GM12874 (cell line): ENCODE data around the gene TOB2.

Source experiments
- TF ChIP-seq, protein P1 (sequence below): IDR thresholded peaks from 2 replicates; pipeline ENCODE4 v1.5.1; 2011; ENCODE audit warnings: low read depth, mild to moderate bottlenecking, control low read depth, low read length, moderate library complexity; ENCODE audit not compliant: insufficient read depth

Gene TOB2

DNA sequence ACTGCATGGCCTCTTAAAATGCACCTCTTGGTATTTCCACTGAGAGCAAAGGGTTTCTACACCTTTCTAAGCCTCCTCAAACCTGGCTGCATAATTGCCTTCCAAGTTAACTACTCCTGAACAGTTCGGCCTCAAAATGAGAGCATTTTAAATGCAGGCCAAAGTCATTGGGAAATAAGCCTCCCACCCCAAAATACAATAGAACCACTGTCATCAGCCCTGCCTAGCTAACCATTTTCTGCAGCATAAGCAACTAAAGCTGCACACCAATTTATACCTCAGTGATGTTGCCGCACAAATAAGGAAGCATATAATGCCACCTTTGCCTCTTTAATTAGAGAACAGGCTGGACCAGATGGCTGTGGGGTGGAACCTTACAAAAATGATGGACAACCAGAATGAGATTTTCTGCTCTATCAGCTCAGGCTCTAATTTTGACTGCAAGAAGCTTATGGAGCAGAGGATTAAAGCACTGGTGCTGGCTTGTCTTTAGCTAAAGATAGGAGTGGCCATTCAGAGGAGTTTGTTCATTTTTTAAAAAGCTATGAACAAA, 4.3 kb downstream of the TOB2 start:
- TF ChIP-seq, protein P1, sequence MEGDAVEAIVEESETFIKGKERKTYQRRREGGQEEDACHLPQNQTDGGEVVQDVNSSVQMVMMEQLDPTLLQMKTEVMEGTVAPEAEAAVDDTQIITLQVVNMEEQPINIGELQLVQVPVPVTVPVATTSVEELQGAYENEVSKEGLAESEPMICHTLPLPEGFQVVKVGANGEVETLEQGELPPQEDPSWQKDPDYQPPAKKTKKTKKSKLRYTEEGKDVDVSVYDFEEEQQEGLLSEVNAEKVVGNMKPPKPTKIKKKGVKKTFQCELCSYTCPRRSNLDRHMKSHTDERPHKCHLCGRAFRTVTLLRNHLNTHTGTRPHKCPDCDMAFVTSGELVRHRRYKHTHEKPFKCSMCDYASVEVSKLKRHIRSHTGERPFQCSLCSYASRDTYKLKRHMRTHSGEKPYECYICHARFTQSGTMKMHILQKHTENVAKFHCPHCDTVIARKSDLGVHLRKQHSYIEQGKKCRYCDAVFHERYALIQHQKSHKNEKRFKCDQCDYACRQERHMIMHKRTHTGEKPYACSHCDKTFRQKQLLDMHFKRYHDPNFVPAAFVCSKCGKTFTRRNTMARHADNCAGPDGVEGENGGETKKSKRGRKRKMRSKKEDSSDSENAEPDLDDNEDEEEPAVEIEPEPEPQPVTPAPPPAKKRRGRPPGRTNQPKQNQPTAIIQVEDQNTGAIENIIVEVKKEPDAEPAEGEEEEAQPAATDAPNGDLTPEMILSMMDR: no peak

- TF ChIP-seq, protein P1: no peak
Measured at GRCh38 chr22:41437198-41437597, 9.4 kb downstream of the TOB2 start.

- TF ChIP-seq, protein P1: no peak
Measured at GRCh38 chr22:41436322-41437113, 10.1 kb downstream of the TOB2 start.

- TF ChIP-seq, protein P1: no peak
Measured at GRCh38 chr22:41435560-41435959, 11.0 kb downstream of the TOB2 start.

DNA sequence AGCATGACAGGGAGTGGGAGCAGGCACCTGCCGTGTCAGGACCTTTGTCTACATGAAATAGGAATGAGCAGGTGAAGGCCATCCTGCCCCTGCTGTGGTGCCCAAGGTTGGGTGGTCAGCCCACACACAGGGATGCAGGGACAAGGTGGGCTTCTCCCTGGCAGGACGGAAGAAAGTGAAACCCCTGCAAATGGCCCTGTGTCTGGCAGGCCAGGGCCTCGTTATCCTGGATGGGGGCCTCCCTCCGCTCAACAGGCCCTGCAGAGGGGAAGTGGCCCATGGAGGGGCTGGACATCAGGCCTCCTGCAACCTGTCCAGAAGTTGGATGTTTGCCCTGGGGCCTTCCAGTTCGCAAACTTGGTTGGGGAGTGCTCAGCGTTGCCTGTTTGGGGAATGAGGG, 14.9 kb downstream of the TOB2 start:
- TF ChIP-seq, protein P1: no peak

GRCh38 chr22:41429951-41430332, 16.7 kb downstream of the TOB2 start:
- TF ChIP-seq, protein P1: no peak

GRCh38 chr22:41429232-41429950, 17.2 kb downstream of the TOB2 start:
- TF ChIP-seq, protein P1: no peak
